KMS-11 (cell line): Measurements from ENCODE around the gene POU6F2.

Experiments
- H2AFZ ChIP-seq: fragments of 200-600 bp; sonication (generic); 2 replicates; pipeline ENCODE4 v1.6.1; 2016; ENCODE audit warnings: antibody characterized with exemption, mixed run types, low read depth
- H3K27ac ChIP-seq: fragments of 200-600 bp; sonication (generic); 2 replicates; pipeline ENCODE4 v1.6.1; 2016; ENCODE audit warnings: mild to moderate bottlenecking, mixed run types
- H3K27me3 ChIP-seq: fragments of 200-600 bp; sonication (generic); 2 replicates; pipeline ENCODE4 v1.6.1; 2017; ENCODE audit warnings: mild to moderate bottlenecking, low read depth, mixed run types, moderate library complexity; ENCODE audit not compliant: insufficient read depth
- H3K36me3 ChIP-seq: fragments of 200-600 bp; sonication (generic); 2 replicates; pipeline ENCODE4 v1.6.1; 2017; ENCODE audit warnings: mild to moderate bottlenecking, mixed run types; ENCODE audit not compliant: insufficient read depth
- H3K4me1 ChIP-seq: fragments of 200-600 bp; sonication (generic); 2 replicates; pipeline ENCODE4 v1.6.1; 2016; ENCODE audit warnings: mild to moderate bottlenecking, low read depth, mixed run types; ENCODE audit not compliant: poor library complexity, severe bottlenecking
- H3K4me2 ChIP-seq: fragments of 200-600 bp; sonication (generic); 2 replicates; pipeline ENCODE4 v1.7.0; 2016; ENCODE audit warnings: mild to moderate bottlenecking, mixed run types
- H3K4me3 ChIP-seq: fragments of 200-600 bp; sonication (generic); IDR thresholded peaks from 2 replicates; pipeline ENCODE4 v1.6.1; 2017; ENCODE audit warnings: low read depth, low read length, mixed read lengths; ENCODE audit not compliant: insufficient read depth
- H3K79me2 ChIP-seq: fragments of 200-600 bp; sonication (generic); 2 replicates; pipeline ENCODE4 v1.6.1; 2016; ENCODE audit warnings: low read depth, mixed run types; ENCODE audit not compliant: insufficient read depth
- H3K9ac ChIP-seq: fragments of 200-600 bp; sonication (generic); 2 replicates; pipeline ENCODE4 v1.6.1; 2016; ENCODE audit warnings: mild to moderate bottlenecking, mixed run types
- H4K20me1 ChIP-seq: fragments of 200-600 bp; sonication (generic); 2 replicates; pipeline ENCODE4 v1.6.1; 2016; ENCODE audit warnings: mild to moderate bottlenecking, mixed run types; ENCODE audit not compliant: insufficient read depth
- TF ChIP-seq, protein P1 (sequence below): fragments of 200-600 bp; sonication (generic); conservative IDR thresholded peaks from 2 replicates; pipeline ENCODE4 v1.6.1; 2017; ENCODE audit warnings: low read depth, mild to moderate bottlenecking, antibody characterized with exemption, low read length, moderate library complexity, mixed read lengths

Gene POU6F2

DNA sequence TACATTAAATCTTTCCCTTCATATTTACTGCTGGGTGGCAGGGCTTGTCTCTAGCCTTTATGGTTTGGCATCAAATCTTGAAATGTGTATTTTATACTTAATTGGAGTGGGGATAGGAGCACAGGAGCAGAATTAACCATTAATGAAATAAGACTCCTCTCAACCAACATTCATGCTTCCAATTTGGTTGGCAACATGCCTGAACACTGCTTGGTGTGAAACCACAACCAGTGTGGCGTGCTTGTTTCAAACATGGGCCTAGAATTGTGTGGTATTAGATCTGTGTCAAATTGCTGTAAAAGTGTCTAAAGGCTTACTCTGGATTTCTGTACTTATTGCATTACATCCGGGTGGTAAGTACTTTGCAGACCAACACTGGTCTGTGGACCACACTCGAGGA lies 43.7 kb upstream of the POU6F2 start:
- H4K20me1 ChIP-seq = no peaks in the 10 kb centered on the region
- no peak overlapping the region for H3K4me3 ChIP-seq
- no peaks in the 10 kb centered on the region for H3K4me1 ChIP-seq
- TF ChIP-seq, protein P1, sequence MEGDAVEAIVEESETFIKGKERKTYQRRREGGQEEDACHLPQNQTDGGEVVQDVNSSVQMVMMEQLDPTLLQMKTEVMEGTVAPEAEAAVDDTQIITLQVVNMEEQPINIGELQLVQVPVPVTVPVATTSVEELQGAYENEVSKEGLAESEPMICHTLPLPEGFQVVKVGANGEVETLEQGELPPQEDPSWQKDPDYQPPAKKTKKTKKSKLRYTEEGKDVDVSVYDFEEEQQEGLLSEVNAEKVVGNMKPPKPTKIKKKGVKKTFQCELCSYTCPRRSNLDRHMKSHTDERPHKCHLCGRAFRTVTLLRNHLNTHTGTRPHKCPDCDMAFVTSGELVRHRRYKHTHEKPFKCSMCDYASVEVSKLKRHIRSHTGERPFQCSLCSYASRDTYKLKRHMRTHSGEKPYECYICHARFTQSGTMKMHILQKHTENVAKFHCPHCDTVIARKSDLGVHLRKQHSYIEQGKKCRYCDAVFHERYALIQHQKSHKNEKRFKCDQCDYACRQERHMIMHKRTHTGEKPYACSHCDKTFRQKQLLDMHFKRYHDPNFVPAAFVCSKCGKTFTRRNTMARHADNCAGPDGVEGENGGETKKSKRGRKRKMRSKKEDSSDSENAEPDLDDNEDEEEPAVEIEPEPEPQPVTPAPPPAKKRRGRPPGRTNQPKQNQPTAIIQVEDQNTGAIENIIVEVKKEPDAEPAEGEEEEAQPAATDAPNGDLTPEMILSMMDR = no peak
- H3K27me3 ChIP-seq = no peaks in the 10 kb centered on the region
- no peak overlapping the region for H2AFZ ChIP-seq
- no peak overlapping the region for H3K27ac ChIP-seq
- no peak overlapping the region for H3K4me2 ChIP-seq
- H3K9ac ChIP-seq = no peak overlapping the region
- no peaks in the 10 kb centered on the region for H3K79me2 ChIP-seq
- no peaks in the 10 kb centered on the region for H3K36me3 ChIP-seq

DNA sequence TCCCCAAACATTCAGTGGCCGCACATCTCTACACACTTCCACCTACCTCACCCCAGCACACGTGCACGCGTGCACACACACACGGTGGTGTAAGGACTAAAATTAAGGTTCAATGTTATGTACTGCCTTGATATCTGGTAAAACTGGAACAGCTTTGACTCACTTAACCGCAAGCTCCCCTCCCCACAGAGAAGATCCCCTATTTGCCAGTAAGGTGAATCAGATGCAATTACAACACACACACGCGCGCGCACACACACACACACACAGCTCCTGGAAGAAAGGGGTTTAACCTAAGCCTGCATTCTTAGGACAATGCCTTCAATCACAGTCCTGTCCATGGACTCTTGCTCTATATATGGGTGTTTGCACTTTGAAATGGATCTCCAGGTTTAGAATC lies 43.2 kb upstream of the POU6F2 start:
- H3K36me3 ChIP-seq = no peaks in the 10 kb centered on the region
- H3K79me2 ChIP-seq = no peaks in the 10 kb centered on the region
- H3K9ac ChIP-seq = no peak overlapping the region
- no peak overlapping the region for H3K4me2 ChIP-seq
- H2AFZ ChIP-seq = no peak overlapping the region
- H4K20me1 ChIP-seq = no peaks in the 10 kb centered on the region
- TF ChIP-seq, protein P1 = no peak
- no peaks in the 10 kb centered on the region for H3K4me1 ChIP-seq
- no peaks in the 10 kb centered on the region for H3K27me3 ChIP-seq
- H3K4me3 ChIP-seq = no peak overlapping the region
- no peak overlapping the region for H3K27ac ChIP-seq

DNA sequence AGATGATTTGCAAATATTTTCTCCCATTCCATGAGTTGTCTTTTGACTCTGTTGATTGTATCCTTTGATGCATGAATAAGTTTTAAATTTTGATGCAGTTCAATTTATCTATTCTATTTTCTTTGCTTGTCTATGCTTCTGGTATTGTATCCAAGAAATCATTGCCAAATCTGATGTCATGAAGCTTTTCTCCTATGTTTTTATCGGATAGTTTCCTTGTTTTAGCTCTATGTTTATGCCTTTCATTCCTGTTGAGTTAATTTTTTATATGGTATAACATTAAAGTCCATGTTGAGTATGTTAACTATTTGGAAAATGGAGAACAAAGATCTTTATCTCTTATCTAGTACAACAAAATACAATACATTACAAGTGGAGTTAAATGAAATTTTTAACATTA lies 41.1 kb upstream of the POU6F2 start:
- TF ChIP-seq, protein P1 = no peak
- no peaks in the 10 kb centered on the region for H4K20me1 ChIP-seq
- H3K9ac ChIP-seq = no peak overlapping the region
- no peaks in the 10 kb centered on the region for H3K4me1 ChIP-seq
- H3K4me3 ChIP-seq = no peak overlapping the region
- no peak overlapping the region for H3K27ac ChIP-seq
- H3K36me3 ChIP-seq = no peaks in the 10 kb centered on the region
- no peak overlapping the region for H2AFZ ChIP-seq
- H3K79me2 ChIP-seq = no peaks in the 10 kb centered on the region
- H3K27me3 ChIP-seq = no peaks in the 10 kb centered on the region
- no peak overlapping the region for H3K4me2 ChIP-seq

DNA sequence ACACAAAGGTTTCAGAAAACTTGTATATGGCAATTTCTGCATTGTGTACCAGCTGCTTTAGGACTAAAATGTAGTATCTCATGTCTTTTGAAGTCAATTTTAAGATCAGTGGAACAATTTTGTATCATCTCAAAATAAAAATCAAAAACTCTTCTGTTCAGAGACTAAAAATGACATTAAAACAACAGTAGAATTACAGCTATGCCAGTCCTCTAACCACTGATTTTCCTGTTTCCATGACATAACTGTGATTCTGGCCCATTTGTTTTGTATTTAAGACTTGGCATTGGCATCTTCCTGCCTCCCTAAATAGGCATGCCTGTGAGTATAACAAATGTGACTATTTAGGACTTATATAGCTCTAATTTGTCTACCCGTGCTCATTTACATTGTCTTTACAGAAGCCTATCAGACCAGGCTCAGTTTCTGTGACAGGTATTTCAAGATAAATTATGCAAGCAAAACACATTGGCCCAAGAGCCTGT lies 39.7 kb upstream of the POU6F2 start:
- Histone ChIP-seq H3K4me1 (no peaks in the 10 kb centered on the region), H3K9ac (no peak overlapping the region), H3K27me3 (no peaks in the 10 kb centered on the region), H3K4me2 (no peak overlapping the region), H3K4me3 (no peak overlapping the region), H3K79me2 (no peaks in the 10 kb centered on the region), H2AFZ (no peak overlapping the region), H4K20me1 (no peaks in the 10 kb centered on the region), H3K36me3 (no peaks in the 10 kb centered on the region), H3K27ac (no peak overlapping the region)
- TF ChIP-seq, protein P1 = no peak
